GM21423 (cell line): ENCODE results near the gene RAB33B.
A peak's percentile ranks its signal among the peaks of the same experiment; 100 is the strongest.

Experiments
- ATAC-seq: cut with Tn5 transposase; IDR thresholded peaks from one replicate; pipeline ENCODE4 v1.9.1; 2021; ENCODE audit warnings: mild to moderate bottlenecking, moderate library complexity; ENCODE audit not compliant: unreplicated experiment

RAB33B gene

GRCh38 chr4:139503622-139504166 is 49.8 kb downstream of the RAB33B start:
- ATAC-seq, result no peak

DNA sequence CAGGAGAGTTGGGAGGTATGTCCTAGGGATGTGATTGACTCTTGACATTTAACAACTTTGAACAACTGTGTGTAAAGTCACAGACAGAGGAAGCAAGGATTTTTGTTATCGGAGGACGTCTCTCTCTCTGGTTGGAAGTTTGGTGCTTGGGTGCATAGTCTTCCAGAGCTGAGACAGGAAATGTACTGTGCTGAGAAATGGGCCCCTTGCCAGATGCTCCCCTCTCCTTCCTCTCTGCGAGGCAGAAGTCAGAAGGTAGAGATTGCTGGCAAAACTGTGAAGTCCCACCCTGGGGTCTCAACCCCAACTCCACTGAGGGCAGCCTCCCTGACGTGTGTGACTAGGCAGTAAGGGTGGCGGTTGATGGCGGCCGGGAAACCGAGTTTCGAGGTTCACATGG is 52.9 kb downstream of the RAB33B start:
- ATAC-seq, result no peak

- no peak for ATAC-seq
Measured at GRCh38 chr4:139508581-139509237, 54.8 kb downstream of the RAB33B start.

- no peak for ATAC-seq
Measured at GRCh38 chr4:139509727-139510410, 55.9 kb downstream of the RAB33B start.

DNA sequence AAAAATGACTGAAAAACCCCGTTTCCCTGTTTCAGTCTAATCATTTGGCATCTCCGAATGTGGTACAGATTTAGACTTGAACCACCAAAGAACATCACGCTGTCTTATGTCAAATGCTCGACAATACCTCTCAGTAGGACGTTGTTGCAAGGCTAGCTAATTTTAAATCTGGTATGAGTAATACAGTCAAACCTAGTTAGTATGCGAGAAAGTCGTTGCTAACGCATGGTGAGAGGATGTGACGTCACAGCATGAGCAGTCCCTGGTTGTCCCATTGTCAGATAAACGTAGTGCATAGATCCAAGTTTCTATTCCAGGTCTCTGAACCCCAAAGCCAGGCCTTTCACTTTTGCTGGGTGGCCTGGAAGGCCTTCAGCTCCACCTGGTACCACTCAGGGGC is 57.4 kb downstream of the RAB33B start:
- ATAC-seq, result no peak

DNA sequence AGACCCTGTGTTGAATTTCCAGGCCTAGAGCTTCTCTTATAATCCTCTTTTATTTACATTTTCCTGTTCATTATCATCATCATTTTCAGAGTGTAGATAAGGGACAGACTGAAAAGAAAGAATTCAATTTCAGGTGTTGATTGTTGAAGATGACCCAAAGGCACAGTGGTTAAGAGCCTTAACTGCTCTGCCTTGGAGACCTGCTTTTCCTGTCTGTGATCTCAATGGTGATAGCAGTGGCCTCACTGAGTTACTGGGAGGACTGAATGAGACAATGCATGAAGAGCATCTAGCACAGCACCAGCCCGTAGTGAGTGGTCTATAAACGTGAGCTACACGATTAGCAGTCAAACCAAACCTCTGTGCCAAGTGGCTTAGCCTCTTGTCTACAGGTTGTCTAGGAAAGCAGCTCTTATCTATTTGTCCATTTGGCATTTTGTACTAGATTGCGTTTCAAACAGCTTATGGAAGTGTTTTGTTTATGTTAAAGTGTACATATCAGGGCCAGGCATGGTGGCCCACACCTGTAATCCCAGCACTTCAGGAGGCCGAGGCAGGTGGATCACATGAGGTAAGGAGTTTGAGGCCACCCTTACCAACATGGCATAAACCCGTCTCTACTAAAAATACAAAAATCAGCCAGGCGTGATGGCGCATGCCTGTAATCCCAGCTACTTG is 60.6 kb downstream of the RAB33B start:
- no peak for ATAC-seq

GRCh38 chr4:139515531-139515958 is 61.6 kb downstream of the RAB33B start:
- no peak for ATAC-seq

- no peak for ATAC-seq
Measured at GRCh38 chr4:139521754-139522401, 68.0 kb downstream of the RAB33B start.

GRCh38 chr4:139522457-139522856 is 68.5 kb downstream of the RAB33B start:
- no peak for ATAC-seq

DNA sequence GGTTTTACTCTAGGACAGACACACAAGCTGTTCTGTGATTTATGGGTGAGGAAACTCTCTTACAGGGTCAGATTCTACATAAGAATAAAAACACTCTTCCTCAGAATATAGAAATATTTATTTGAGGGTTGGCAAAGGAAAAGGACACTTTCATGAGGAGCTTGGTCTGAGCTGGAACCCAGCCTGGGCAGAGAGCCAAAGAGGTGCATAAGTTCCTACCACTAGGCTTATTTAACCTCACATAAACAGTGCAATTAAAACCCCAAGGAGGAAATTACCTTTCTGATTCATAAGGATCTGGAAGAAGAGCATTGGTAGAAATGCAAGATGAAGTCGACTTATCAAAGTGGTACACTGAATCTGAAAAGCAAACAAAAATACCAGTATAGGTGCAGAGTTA is 69.2 kb downstream of the RAB33B start:
- ATAC-seq, result no peak

DNA sequence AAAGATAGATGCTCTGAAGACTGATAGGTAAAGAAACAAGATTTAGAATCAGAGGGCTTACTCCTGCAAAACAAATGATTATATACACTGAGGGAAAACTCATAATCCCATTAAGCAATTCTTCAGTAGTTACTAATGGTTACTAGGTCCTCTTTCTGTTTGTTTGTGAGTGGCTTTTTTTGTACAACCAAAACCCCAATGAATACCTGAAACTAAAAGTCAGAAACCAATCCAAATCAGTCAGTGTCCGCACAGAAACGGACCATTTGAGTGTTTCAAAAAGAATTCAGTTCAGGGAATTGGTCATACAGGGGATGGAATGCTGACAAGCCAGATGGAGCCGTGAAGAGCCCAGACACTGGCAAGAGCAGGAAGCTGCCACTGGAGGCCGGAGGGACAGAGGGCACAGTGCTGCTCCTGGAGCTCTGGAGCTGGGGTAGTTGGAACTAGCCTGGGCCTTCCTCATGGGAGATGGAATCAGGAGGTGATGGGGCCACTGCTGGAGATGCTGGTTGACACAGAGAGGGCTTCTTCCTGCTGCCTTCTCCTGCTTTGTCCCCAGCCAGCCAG is 70.2 kb downstream of the RAB33B start:
- ATAC-seq, result no peak

- ATAC-seq, result peak; percentile 41
Measured at GRCh38 chr4:139525414-139525813, 71.5 kb downstream of the RAB33B start.
